GM18907 (cell line): ENCODE measurements around the gene RFPL3.

Experiments used
- ATAC-seq: cut with Tn5 transposase; IDR thresholded peaks from one replicate; pipeline ENCODE4 v1.9.1; 2021; ENCODE audit warnings: mild to moderate bottlenecking, moderate library complexity; ENCODE audit not compliant: unreplicated experiment

Gene RFPL3

GRCh38 chr22:32410459-32410858, 52.8 kb downstream of the RFPL3 start:
- ATAC-seq: no peak
